K562 (cell line): Measurements from ENCODE around the gene NCOA4. TPM values are rescaled to one million over a fixed set of nuclear protein-coding genes. Genes with fewer than 3 reads are reported as not detected.

Source experiments
- CSDE1 ChIP-seq, 2 experiments: fragments of 450-650 bp; IDR thresholded peaks; 2 replicates each; pipeline ENCODE4 v1.6.1; 2016; ENCODE audit warnings: mild to moderate bottlenecking in 1 of 2
- DNMT1 ChIP-seq: fragments of 450-650 bp; IDR thresholded peaks from 2 replicates; pipeline ENCODE4 v1.6.1; 2016; ENCODE audit warnings: antibody characterized with exemption, mild to moderate bottlenecking
- KDM5B ChIP-seq: fragments of 200-600 bp; sonication (generic); IDR thresholded peaks from 2 replicates; pipeline ENCODE4 v1.6.1; 2012; ENCODE audit warnings: low read depth, mild to moderate bottlenecking, moderate library complexity, low read length, control low read depth, inconsistent platforms; ENCODE audit not compliant: insufficient replicate concordance
- MCM3 ChIP-seq: fragments of 450-650 bp; IDR thresholded peaks from 2 replicates; pipeline ENCODE4 v1.6.1; 2016
- MECOM ChIP-seq: fragments of 250-450 bp; sonication (Bioruptor Pico); IDR thresholded peaks from 2 replicates; pipeline ENCODE4 v1.8.0; 2022; ENCODE audit warnings: inconsistent platforms
- NELFE ChIP-seq: IDR thresholded peaks from 2 replicates; pipeline ENCODE4 v1.6.1; 2011; ENCODE audit warnings: mild to moderate bottlenecking; ENCODE audit not compliant: insufficient read depth, insufficient read length
- NFATC3 ChIP-seq: fragments of 450-650 bp; IDR thresholded peaks from 2 replicates; pipeline ENCODE4 v1.6.1; 2017; ENCODE audit warnings: mild to moderate bottlenecking
- NFE2 ChIP-seq: IDR thresholded peaks from 2 replicates; pipeline ENCODE4 v1.6.1; 2014; ENCODE audit warnings: antibody characterized with exemption, low read depth
- NFIC ChIP-seq: fragments of 450-650 bp; IDR thresholded peaks from 2 replicates; pipeline ENCODE4 v1.6.1; 2017; ENCODE audit warnings: mild to moderate bottlenecking, inconsistent platforms
- PHF21A ChIP-seq: fragments of 450-650 bp; IDR thresholded peaks from 2 replicates; pipeline ENCODE4 v1.6.1; 2017; ENCODE audit warnings: low read depth, borderline replicate concordance
- POLR2AphosphoS2 ChIP-seq: IDR thresholded peaks from 2 replicates; pipeline ENCODE4 v1.6.1; 2012; ENCODE audit warnings: low read length, improper control_type of control experiment
- SP1 ChIP-seq: sonication (generic); formaldehyde crosslinking; IDR thresholded peaks from 2 replicates; pipeline ENCODE4 v1.8.1; 2022; ENCODE audit warnings: mild to moderate bottlenecking, missing genetic modification reagents
- ZBTB17 ChIP-seq: fragments of 450-650 bp; formaldehyde crosslinking; IDR thresholded peaks from 2 replicates; pipeline ENCODE4 v1.4.0; 2020; ENCODE audit warnings: mild to moderate bottlenecking
- ZNF830 ChIP-seq: fragments of 250-450 bp; sonication (Bioruptor Pico); IDR thresholded peaks from 2 replicates; pipeline ENCODE4 v1.5.0; 2021; ENCODE audit warnings: mild to moderate bottlenecking
- ZSCAN29 ChIP-seq: fragments of 450-650 bp; IDR thresholded peaks from 2 replicates; pipeline ENCODE4 v1.6.1; 2017
- polyA plus RNA-seq, 8 experiments: library from polyadenylated mRNA; depleted of rRNA in 4 of 8; stranded (reverse) in 5 of 8; unstranded in 3 of 8; fragments of >200 nt; fragmentation: Nextera tagmentation in 2 of 8; fragmentation: Illumina TruSeq in 1 of 8; extraction: Ambion mirVana in 2 of 8; extraction: Trizol in 1 of 8; gene quantifications; 2 replicates each; pipeline versions ENCODE4 v1.2.1 to v1.2.3, GENCODE V29; 2011 to 2014; ENCODE audit warnings: inconsistent platforms in 1 of 8, missing spikeins in 1 of 8
- total RNA-seq, 7 experiments: library from RNA; depleted of rRNA in 6 of 7; stranded (reverse); fragments of >200 nt in 6 of 7; fragmentation: Illumina TruSeq in 2 of 7; extraction: Trizol in 2 of 7; gene quantifications; 2 replicates each; pipeline versions ENCODE4 v1.2.1 to v1.2.3, GENCODE V29; 2011 to 2021; ENCODE audit warnings: low replicate concordance in 1 of 7
- TF ChIP-seq, protein P1 (sequence below): sonication (generic); formaldehyde crosslinking; IDR thresholded peaks from 2 replicates; pipeline ENCODE4 v1.8.0; 2022; ENCODE audit warnings: mild to moderate bottlenecking, low read depth, missing genetic modification reagents
- TF ChIP-seq, protein P2 (sequence below): fragments of 450-650 bp; formaldehyde crosslinking; IDR thresholded peaks from 2 replicates; pipeline ENCODE4 v1.4.0; 2022; ENCODE audit warnings: missing genetic modification characterization
- TF ChIP-seq, protein P3 (sequence below): fragments of 150-350 bp; IDR thresholded peaks from 2 replicates; pipeline ENCODE4 v1.6.1; 2014; ENCODE audit warnings: low read depth, mild to moderate bottlenecking, low read length, borderline replicate concordance
- TF ChIP-seq, protein P4 (sequence below): fragments of 250-450 bp; sonication (Bioruptor Pico); IDR thresholded peaks from 2 replicates; pipeline ENCODE4 v1.8.0; 2021; ENCODE audit warnings: moderate library complexity, mild to moderate bottlenecking, inconsistent platforms
- TF ChIP-seq, protein P5 (sequence below): sonication (generic); formaldehyde crosslinking; IDR thresholded peaks from 2 replicates; pipeline ENCODE4 v1.8.1; 2023; ENCODE audit warnings: mild to moderate bottlenecking, missing genetic modification reagents

Gene NCOA4
- total and polyA plus RNA-seq, 9 of the 15 experiments (the other 6 are each of a cell fraction or from before 2014, with no cell fraction given) = 89.8 to 283 (median 181) TPM

DNA sequence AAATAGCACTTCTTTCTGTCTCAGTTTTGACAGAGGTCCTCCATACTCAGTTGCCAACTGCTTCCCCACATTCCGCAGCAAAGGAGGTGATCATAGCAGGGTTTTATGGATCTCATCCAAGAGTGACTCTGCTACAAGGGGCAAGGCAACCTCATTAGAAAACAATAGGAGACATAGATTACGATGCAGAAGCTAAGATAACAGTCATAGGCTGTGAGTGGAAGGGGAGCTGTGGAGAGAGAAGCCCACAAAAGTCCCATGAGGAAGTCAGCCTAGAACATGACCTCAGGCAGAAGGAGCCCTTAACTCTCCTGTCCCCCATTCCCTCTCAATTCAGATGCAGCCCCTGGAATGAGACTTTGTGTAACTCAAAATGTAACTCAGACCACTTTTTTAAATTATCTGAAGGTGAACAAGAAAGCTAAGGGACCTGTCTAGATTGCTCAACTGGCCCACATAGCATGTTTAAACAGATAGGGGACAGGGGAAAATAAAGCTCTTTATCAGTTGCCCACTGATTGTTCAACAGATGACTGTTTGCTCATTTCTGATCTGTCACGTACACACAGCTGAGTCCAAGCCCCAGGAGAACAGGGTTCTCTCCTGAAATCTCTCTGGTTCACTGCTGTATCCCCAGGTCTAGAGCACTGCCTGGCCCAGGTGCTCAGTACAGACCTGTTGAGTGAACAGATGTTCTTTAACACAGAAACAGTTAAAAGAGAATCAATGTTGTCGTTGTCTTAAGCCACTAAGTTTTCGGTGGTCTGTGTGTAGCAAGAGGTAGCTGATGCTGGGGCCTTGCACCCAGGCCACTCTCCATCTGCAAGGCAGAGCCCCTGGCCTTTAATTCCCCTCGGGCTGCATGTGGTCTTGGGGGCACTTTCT lies 1.5 kb upstream of the NCOA4 start (continued):
- peak; percentile 22; the same call in 1 of the 2 replicates for TF ChIP-seq NFIC
- TF ChIP-seq, protein P1, sequence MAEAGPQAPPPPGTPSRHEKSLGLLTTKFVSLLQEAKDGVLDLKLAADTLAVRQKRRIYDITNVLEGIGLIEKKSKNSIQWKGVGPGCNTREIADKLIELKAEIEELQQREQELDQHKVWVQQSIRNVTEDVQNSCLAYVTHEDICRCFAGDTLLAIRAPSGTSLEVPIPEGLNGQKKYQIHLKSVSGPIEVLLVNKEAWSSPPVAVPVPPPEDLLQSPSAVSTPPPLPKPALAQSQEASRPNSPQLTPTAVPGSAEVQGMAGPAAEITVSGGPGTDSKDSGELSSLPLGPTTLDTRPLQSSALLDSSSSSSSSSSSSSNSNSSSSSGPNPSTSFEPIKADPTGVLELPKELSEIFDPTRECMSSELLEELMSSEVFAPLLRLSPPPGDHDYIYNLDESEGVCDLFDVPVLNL (CRISPR knock-in tag) = no peak
- no peak for TF ChIP-seq ZNF830 (CRISPR knock-in tag)
- TF ChIP-seq MECOM = no peak; the same call in 1 of the 2 replicates
- TF ChIP-seq, protein P2, sequence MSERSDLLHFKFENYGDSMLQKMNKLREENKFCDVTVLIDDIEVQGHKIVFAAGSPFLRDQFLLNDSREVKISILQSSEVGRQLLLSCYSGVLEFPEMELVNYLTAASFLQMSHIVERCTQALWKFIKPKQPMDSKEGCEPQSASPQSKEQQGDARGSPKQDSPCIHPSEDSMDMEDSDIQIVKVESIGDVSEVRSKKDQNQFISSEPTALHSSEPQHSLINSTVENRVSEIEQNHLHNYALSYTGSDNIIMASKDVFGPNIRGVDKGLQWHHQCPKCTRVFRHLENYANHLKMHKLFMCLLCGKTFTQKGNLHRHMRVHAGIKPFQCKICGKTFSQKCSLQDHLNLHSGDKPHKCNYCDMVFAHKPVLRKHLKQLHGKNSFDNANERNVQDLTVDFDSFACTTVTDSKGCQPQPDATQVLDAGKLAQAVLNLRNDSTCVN (CRISPR knock-in tag) = no peak
- TF ChIP-seq, protein P3, sequence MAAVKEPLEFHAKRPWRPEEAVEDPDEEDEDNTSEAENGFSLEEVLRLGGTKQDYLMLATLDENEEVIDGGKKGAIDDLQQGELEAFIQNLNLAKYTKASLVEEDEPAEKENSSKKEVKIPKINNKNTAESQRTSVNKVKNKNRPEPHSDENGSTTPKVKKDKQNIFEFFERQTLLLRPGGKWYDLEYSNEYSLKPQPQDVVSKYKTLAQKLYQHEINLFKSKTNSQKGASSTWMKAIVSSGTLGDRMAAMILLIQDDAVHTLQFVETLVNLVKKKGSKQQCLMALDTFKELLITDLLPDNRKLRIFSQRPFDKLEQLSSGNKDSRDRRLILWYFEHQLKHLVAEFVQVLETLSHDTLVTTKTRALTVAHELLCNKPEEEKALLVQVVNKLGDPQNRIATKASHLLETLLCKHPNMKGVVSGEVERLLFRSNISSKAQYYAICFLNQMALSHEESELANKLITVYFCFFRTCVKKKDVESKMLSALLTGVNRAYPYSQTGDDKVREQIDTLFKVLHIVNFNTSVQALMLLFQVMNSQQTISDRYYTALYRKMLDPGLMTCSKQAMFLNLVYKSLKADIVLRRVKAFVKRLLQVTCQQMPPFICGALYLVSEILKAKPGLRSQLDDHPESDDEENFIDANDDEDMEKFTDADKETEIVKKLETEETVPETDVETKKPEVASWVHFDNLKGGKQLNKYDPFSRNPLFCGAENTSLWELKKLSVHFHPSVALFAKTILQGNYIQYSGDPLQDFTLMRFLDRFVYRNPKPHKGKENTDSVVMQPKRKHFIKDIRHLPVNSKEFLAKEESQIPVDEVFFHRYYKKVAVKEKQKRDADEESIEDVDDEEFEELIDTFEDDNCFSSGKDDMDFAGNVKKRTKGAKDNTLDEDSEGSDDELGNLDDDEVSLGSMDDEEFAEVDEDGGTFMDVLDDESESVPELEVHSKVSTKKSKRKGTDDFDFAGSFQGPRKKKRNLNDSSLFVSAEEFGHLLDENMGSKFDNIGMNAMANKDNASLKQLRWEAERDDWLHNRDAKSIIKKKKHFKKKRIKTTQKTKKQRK = no peak
- no peak for TF ChIP-seq DNMT1
- no peak for TF ChIP-seq KDM5B
- TF ChIP-seq, protein P4, sequence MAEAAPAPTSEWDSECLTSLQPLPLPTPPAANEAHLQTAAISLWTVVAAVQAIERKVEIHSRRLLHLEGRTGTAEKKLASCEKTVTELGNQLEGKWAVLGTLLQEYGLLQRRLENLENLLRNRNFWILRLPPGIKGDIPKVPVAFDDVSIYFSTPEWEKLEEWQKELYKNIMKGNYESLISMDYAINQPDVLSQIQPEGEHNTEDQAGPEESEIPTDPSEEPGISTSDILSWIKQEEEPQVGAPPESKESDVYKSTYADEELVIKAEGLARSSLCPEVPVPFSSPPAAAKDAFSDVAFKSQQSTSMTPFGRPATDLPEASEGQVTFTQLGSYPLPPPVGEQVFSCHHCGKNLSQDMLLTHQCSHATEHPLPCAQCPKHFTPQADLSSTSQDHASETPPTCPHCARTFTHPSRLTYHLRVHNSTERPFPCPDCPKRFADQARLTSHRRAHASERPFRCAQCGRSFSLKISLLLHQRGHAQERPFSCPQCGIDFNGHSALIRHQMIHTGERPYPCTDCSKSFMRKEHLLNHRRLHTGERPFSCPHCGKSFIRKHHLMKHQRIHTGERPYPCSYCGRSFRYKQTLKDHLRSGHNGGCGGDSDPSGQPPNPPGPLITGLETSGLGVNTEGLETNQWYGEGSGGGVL (CRISPR knock-in tag) = no peak
- TF ChIP-seq NFATC3 = no peak
- TF ChIP-seq, protein P5, sequence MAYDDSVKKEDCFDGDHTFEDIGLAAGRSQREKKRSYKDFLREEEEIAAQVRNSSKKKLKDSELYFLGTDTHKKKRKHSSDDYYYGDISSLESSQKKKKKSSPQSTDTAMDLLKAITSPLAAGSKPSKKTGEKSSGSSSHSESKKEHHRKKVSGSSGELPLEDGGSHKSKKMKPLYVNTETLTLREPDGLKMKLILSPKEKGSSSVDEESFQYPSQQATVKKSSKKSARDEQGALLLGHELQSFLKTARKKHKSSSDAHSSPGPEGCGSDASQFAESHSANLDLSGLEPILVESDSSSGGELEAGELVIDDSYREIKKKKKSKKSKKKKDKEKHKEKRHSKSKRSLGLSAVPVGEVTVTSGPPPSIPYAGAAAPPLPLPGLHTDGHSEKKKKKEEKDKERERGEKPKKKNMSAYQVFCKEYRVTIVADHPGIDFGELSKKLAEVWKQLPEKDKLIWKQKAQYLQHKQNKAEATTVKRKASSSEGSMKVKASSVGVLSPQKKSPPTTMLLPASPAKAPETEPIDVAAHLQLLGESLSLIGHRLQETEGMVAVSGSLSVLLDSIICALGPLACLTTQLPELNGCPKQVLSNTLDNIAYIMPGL (CRISPR knock-in tag) = no peak
- TF ChIP-seq POLR2AphosphoS2 = no peak
- no peak for TF ChIP-seq MCM3
- no peak for TF ChIP-seq ZSCAN29
- 0 out of 2 replicates have a peak, but pooled peaks have one; percentile 14 for TF ChIP-seq NFE2
- no peak for TF ChIP-seq SP1 (CRISPR knock-in tag)
- TF ChIP-seq CSDE1 (IDR thresholded peaks at IDR 0.05) = no peak
- TF ChIP-seq ZBTB17 = no peak; the same call in 1 of the 2 replicates
- no peak for TF ChIP-seq NELFE
- no peak for TF ChIP-seq PHF21A
